Measurements from ENCODE around the gene EXOC3L4.

Gene EXOC3L4

DNA sequence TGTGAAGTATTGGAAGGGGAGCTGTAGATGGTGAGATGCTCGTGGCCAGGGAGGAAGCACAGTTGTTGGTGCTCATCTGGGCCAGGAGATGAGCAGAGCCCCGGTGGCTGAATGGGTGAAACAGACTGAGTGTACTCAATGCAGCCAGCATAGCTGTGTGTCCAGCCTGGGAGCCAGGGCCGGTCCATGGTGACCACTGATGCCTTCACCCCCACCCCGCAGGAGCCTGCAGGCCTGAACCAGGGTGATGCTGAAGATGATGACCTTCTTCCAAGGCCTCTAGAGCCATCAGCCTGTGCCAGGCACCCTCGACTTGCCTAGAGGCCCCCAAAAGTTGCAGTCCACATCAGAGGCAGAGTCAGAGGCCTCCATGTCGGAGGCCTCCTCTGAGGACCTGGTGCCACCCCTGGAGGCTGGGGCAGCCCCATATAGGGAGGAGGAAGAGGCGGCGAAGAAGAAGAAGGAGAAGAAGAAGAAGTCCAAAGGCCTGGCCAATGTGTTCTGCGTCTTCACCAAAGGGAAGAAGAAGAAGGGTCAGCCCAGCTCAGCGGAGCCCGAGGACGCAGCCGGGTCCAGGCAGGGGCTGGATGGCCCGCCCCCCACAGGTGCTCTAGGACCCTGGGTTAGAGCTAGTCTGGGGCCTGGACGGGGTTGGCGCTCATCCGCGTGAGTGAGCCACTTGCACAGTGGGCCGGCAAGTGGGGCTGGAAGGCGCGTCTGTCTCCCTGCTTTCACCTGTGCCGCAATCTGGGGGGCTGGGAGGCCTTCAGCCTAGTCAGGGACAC lies 31.8 kb downstream of the EXOC3L4 start:
- TF ChIP-seq, protein P1, sequence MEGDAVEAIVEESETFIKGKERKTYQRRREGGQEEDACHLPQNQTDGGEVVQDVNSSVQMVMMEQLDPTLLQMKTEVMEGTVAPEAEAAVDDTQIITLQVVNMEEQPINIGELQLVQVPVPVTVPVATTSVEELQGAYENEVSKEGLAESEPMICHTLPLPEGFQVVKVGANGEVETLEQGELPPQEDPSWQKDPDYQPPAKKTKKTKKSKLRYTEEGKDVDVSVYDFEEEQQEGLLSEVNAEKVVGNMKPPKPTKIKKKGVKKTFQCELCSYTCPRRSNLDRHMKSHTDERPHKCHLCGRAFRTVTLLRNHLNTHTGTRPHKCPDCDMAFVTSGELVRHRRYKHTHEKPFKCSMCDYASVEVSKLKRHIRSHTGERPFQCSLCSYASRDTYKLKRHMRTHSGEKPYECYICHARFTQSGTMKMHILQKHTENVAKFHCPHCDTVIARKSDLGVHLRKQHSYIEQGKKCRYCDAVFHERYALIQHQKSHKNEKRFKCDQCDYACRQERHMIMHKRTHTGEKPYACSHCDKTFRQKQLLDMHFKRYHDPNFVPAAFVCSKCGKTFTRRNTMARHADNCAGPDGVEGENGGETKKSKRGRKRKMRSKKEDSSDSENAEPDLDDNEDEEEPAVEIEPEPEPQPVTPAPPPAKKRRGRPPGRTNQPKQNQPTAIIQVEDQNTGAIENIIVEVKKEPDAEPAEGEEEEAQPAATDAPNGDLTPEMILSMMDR (IDR thresholded peaks at IDR 0.05; ENCODE audit: low read depth, low read length) = no peak
- no peak overlapping the region for H3K4me3 ChIP-seq (ENCODE audit: low read depth, low read length)

- no peak overlapping the region for H3K4me3 ChIP-seq (ENCODE audit: low read depth, low read length)
- TF ChIP-seq, protein P1 (IDR thresholded peaks at IDR 0.05; ENCODE audit: low read depth, low read length) = no peak
Measured at GRCh38 chr14:103126873-103127304, 32.4 kb downstream of the EXOC3L4 start.

- H3K4me3 ChIP-seq (ENCODE audit: low read depth, low read length) = no peak overlapping the region
- TF ChIP-seq, protein P1 (IDR thresholded peaks at IDR 0.05; ENCODE audit: low read depth, low read length) = no peak
Measured at GRCh38 chr14:103127356-103127755, 32.8 kb downstream of the EXOC3L4 start.

GRCh38 chr14:103127861-103128598 lies 33.5 kb downstream of the EXOC3L4 start:
- no peak overlapping the region for H3K4me3 ChIP-seq (ENCODE audit: low read depth, low read length)
- TF ChIP-seq, protein P1 (IDR thresholded peaks at IDR 0.05; ENCODE audit: low read depth, low read length) = no peak

- H3K4me3 ChIP-seq (ENCODE audit: low read depth, low read length) = no peak overlapping the region
- TF ChIP-seq, protein P1 (IDR thresholded peaks at IDR 0.05; ENCODE audit: low read depth, low read length) = no peak
Measured at GRCh38 chr14:103128631-103129300, 34.2 kb downstream of the EXOC3L4 start.

DNA sequence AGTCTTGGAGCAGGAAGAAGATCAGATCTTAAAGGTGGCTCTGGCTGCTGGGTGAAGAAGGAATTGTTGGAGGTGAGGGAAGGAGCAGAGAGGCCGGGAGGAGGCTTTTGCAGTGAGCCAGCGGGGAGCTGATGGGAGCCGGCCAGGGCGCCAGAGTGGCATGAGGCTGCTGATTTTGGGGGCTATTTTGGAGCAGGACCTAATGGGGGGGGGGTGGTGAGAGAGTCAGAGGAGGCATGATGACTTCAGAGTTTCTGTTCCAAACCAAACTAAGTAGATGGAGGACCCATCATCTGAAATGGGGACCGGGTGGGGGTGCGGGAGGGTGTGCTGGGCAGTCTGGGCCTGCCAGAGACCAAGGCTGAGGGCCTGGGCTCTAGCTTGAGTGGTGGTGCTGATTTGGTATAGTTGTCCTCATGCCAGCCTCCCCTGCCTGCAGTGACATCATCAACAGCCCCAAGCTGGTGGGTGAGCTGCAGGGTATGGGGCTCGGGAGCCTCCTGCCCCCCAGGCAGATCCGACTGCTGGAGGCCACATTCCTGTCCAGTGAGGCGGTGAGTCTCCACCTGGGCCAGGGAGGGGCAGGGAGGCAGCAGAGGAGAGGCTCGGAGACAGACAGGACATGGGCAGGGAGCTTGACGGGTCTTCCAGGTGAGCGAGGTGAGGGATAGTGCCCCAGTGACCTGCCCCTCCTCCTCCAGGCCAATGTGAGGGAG lies 34.9 kb downstream of the EXOC3L4 start:
- TF ChIP-seq, protein P1 (IDR thresholded peaks at IDR 0.05; ENCODE audit: low read depth, low read length) = no peak
- H3K4me3 ChIP-seq (ENCODE audit: low read depth, low read length) = no peak overlapping the region
